ENCODE measurements around the gene ZNF777.
"Not testable (repeated sequence)": the region's sequence is repeated elsewhere in the genome, so short reads cannot be mapped to it uniquely, and the experiment has no call there.

The ZNF777 gene

GRCh38 chr7:149450821-149451220 lies 10.0 kb downstream of the ZNF777 start:
- no peak for DNase-seq (ENCODE audit: low spot score)

- no peak for DNase-seq (ENCODE audit: low spot score)
These were observed 11.0 kb downstream of the ZNF777 start for GRCh38 chr7:149449897-149450296.

GRCh38 chr7:149448961-149449360 lies 11.9 kb downstream of the ZNF777 start:
- DNase-seq (ENCODE audit: low spot score): no peak

GRCh38 chr7:149446026-149446425 lies 14.8 kb downstream of the ZNF777 start:
- not testable (repeated sequence) for DNase-seq (ENCODE audit: low spot score)

GRCh38 chr7:149444287-149444686 lies 16.6 kb downstream of the ZNF777 start:
- no peak for DNase-seq (ENCODE audit: low spot score)

GRCh38 chr7:149443523-149443922 lies 17.3 kb downstream of the ZNF777 start:
- no peak for DNase-seq (ENCODE audit: low spot score)

- DNase-seq (ENCODE audit: low spot score): no peak
These were observed 17.9 kb downstream of the ZNF777 start for GRCh38 chr7:149442924-149443323.

GRCh38 chr7:149440222-149440621 lies 20.6 kb downstream of the ZNF777 start:
- DNase-seq (ENCODE audit: low spot score): no peak

- DNase-seq (ENCODE audit: low spot score): no peak
These were observed 24.5 kb downstream of the ZNF777 start for GRCh38 chr7:149436358-149436757.

- no peak for DNase-seq (ENCODE audit: low spot score)
These were observed 27.7 kb downstream of the ZNF777 start for GRCh38 chr7:149433124-149433523.

- no peak for DNase-seq (ENCODE audit: low spot score)
These were observed 28.7 kb downstream of the ZNF777 start for GRCh38 chr7:149432121-149432691.

GRCh38 chr7:149431486-149432120 lies 29.3 kb downstream of the ZNF777 start:
- no peak for DNase-seq (ENCODE audit: low spot score)

- DNase-seq (ENCODE audit: low spot score): no peak
These were observed 30.7 kb downstream of the ZNF777 start for GRCh38 chr7:149430192-149430591.

- no peak for DNase-seq (ENCODE audit: low spot score)
These were observed 33.0 kb downstream of the ZNF777 start for GRCh38 chr7:149427893-149428292.

GRCh38 chr7:149427096-149427680 lies 33.7 kb downstream of the ZNF777 start:
- DNase-seq (ENCODE audit: low spot score): no peak

- no peak for DNase-seq (ENCODE audit: low spot score)
These were observed 37.3 kb downstream of the ZNF777 start for GRCh38 chr7:149423449-149424110.

- DNase-seq (ENCODE audit: low spot score): no peak
These were observed 38.0 kb downstream of the ZNF777 start for GRCh38 chr7:149422914-149423301.

GRCh38 chr7:149422162-149422913 lies 38.5 kb downstream of the ZNF777 start:
- peak; percentile 84 for DNase-seq (ENCODE audit: low spot score)

GRCh38 chr7:149420006-149420405 lies 40.9 kb downstream of the ZNF777 start:
- DNase-seq (ENCODE audit: low spot score): no peak

GRCh38 chr7:149415391-149416071 lies 45.3 kb downstream of the ZNF777 start:
- no peak for DNase-seq (ENCODE audit: low spot score)

- no peak for DNase-seq (ENCODE audit: low spot score)
These were observed 46.0 kb downstream of the ZNF777 start for GRCh38 chr7:149414745-149415390.

Data from LoVo (cell line).